Ishikawa (cell line): ENCODE results near the gene TNNI3.

ENCODE experiments used
- CEBPB ChIP-seq: IDR thresholded peaks from 2 replicates; pipeline ENCODE4 v1.6.1; 2012
- REST ChIP-seq: IDR thresholded peaks from 2 replicates; pipeline ENCODE4 v1.6.1; 2012; ENCODE audit warnings: low read depth, mild to moderate bottlenecking

DNA sequence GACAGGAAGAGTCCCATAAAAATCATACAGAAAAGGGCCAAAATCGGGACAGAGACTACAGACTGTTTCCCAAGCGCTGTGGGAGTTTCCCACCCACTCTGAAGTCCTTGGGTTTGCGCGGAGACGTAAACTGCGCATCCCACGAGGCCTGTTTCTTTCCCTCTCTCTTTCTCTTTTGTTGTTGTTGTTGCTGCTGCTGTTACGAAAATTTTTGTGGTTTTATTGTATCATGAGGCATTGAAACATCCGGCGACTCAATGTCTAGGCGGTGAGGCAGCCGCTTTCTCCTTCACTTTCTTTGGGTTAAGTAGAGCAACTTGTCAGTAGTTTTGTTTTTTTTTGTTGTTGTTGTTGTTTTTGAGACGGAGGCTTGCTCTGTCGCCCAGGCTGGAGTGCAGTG, 38.5 kb downstream of the TNNI3 start:
- no peak for TF ChIP-seq CEBPB
- TF ChIP-seq REST, result no peak
